Left colon (tissue), 2 donors: ENCODE data around the gene RALGPS1. TPM values are rescaled to one million over a fixed set of nuclear protein-coding genes. Genes with fewer than 3 reads are reported as not detected.
"Not testable (repeated sequence)": the region's sequence is repeated elsewhere in the genome, so short reads cannot be mapped to it uniquely, and the experiment has no call there.

Experiments used
- ATAC-seq: fragments of 200-7000 bp; cut with Tn5 transposase; one replicate; pipeline ENCODE4 v1.9.1; 2020; ENCODE audit warnings: mild to moderate bottlenecking, moderate library complexity
- DNase-seq, 2 donors: peaks; one replicate each; pipeline ENCODE4 v3.0.0-alpha.2; 2020
- intact Hi-C, 2 donors: fragments of 100-400 bp; cut with DNase I in 1 of 2; cut with micrococcal nuclease in 1 of 2; formaldehyde crosslinking; loops; one replicate each; pipeline versions ENCODE4 v1.11.2 to v1.14.0; 2022; cut with DNase I, micrococcal nuclease
- total RNA-seq, 2 donors: library from RNA; stranded (reverse); fragmentation: NEBNext Ultra II Directional; extraction: Animal tissue kit (Norgen Biotek cat#: 25700); gene quantifications; one replicate each; pipeline ENCODE4 v1.2.1, GENCODE V29; 2021
- donor health status: DM: no; HTN: no; CAD: no.
- donor health status: DM: yes; HTN: yes; CAD: no.

The RALGPS1 gene
- total RNA-seq, 2 donors from 2014 or later, result 32.7 to 46.5 TPM

- intact Hi-C loops, result no loop called here
- DNase-seq (no peak), ATAC-seq (no peak)
These were observed 220.6 kb downstream of the RALGPS1 start for GRCh38 chr9:127135056-127135745.

GRCh38 chr9:127136081-127136879, 221.7 kb downstream of the RALGPS1 start:
- DNase-seq (no peak), ATAC-seq (no peak)
- intact Hi-C loops, result no loop called here

GRCh38 chr9:127136880-127137639, 222.5 kb downstream of the RALGPS1 start:
- intact Hi-C loops, result no loop called here
- DNase-seq (no peak), ATAC-seq (no peak)

DNA sequence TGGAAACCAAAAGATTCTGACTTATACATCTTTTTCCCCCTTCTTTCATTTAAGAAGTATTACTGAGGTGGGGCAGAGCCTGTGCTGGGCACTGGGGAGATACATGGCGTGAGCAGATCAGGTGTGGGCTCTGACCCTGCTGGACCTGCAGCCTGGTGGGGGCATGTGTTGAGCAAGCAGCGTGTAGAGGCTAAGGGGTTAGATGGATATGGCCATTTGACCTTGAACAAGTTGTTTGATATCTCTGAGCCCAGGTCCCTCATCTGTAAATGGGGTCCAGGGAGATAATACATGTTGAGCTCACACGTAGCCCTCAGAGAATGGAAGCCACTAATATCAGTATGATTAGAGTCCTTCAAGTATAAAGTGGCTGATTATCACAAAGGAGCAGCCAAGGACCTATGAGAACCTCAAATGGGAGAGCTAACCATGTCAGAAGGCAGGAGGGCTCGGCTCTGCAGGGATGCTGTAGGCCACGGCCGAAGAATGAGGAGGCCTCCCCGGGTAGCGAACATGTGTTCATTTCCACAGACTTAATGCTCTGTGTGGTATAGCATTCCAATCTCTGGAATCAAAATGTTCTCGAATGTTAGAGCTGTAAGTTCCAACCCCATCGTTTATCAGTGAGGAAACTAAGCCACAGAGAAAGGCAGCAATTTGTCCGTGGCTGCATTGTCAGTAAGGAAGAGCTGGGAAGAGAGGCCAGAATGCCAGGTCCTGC, 223.2 kb downstream of the RALGPS1 start:
- DNase-seq, result no peak
- intact Hi-C loops, result no loop called here

DNA sequence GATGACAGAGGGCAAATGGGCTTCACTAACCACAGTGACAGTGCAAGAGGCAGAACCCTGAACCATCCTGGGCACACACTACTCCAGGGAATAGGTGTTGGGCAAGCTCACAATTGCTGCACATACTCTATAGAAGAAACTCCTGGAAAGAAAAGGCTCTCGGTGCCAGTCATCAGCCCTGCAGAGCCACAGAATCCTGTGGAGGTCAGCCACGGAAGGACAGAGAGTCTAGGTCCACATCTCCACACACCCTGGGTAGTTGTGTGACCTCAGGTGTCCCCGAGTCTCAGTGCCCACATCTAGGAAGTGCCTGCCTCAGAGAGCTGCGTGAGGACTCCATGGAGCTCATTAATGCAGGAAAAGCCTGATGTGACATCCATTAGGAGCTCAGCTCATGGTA, 223.9 kb downstream of the RALGPS1 start:
- intact Hi-C loops, result no loop called here
- no peak for ATAC-seq
- DNase-seq, result no peak

More for the DNA sequence above, 223.2 kb downstream of the RALGPS1 start:
- no peak for ATAC-seq

GRCh38 chr9:127139071-127139731, 224.6 kb downstream of the RALGPS1 start:
- no peak for DNase-seq
- intact Hi-C loops, result no loop called here
- ATAC-seq, result no peak

- intact Hi-C loops, result no loop called here
- DNase-seq (no peak), ATAC-seq (no peak)
These were observed 225.2 kb downstream of the RALGPS1 start for GRCh38 chr9:127139775-127140174.

DNA sequence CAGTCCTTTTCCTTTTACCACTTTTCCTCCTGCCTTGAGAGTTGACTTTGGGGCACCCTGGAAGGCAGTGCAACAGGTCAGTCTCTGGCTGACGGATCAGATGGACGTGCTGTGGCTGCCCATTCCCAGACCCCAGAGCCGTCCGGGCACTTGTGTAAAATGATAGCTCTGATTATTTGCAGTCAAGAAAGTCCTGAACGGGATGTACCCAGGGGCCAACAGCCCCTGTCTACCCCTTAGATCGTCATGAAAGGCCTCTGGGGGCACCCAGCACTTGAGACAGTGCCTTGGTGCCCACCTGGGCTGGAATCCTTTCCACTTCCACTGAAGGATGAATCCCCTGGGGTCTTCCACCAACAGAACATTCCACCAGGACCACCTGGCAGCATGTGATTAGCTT, 225.6 kb downstream of the RALGPS1 start:
- no peak for DNase-seq
- ATAC-seq, result no peak
- intact Hi-C loops, result no loop called here

DNA sequence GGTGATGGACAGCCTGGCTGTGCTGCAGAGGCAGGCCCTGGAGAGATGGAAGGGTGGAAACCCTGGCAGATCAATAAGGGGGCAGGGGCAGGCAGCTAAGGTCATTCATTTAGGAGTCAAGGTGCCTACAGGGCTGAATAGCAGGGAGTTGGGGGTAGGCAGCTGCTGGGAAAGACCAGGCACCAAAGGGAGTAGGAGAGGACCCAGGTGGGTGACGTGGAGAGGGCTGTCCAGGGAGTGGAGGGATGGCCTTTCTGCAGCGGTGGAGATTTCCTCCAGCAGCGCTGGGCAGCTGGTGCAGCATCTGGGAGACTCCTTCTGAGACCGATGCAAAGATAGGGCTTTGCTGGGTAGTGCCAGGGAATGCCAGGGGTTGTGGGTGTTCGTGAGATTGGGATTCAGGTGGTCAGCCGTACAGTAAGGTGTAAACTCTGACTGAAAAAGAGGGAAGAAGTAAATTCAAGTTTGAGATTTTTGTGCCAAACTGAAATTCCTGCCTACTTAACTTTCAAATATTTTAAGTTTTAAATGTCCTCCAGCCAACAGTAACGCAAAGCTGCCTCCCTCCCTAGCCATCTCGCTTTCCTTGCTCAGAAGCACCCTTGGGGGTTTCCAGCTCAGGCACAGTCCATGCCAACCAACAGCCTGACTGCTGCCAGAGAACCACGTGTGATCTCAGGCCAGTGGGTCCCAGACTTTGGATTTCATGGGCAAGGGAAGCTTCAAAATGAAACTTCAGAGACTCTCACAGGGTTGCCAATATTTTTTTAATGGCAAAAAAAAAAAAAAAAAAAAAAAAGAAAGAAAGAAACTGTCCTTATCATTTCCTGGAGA, 226.5 kb downstream of the RALGPS1 start:
- intact Hi-C loops, result no loop called here
- no peak for ATAC-seq
- no peak for DNase-seq

- ATAC-seq, result no peak
- intact Hi-C loops, result no loop called here
- no peak for DNase-seq
These were observed 227.7 kb downstream of the RALGPS1 start for GRCh38 chr9:127142291-127142690.

DNA sequence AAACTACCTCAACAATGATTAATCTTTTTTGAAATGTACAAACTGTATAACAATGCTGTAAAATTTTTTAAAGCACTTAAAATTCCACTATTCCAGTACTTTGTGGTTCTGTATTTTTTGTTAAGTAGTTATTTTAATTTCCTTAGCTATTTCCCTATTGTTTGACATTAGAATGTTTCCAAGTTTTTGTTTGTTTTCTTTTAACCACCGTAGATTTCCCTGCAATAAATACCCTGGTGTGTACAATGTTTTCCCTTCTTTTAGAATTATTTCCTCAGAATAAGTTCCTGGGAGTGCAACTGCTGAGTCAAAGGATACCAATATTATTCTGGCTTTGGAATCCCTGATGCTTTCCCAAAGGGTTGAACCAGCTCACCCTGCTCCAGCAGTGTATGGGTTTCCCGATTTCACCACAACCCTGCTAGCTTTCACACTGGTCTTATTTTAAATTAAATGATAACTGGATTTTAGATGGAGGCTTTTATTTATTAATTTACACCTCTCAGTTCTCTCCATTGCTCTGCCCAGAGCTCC, 228.4 kb downstream of the RALGPS1 start:
- no peak for ATAC-seq
- intact Hi-C loops, result no loop called here
- DNase-seq, result no peak

GRCh38 chr9:127143920-127144465, 229.4 kb downstream of the RALGPS1 start:
- intact Hi-C loops, result no loop called here
- DNase-seq (no peak), ATAC-seq (no peak)

- no peak for DNase-seq
- intact Hi-C loops, result no loop called here
- no peak for ATAC-seq
These were observed 230.3 kb downstream of the RALGPS1 start for GRCh38 chr9:127144670-127145445.

GRCh38 chr9:127146841-127147240, 232.3 kb downstream of the RALGPS1 start:
- intact Hi-C loops, DNase-seq, ATAC-seq: not testable (repeated sequence)

DNA sequence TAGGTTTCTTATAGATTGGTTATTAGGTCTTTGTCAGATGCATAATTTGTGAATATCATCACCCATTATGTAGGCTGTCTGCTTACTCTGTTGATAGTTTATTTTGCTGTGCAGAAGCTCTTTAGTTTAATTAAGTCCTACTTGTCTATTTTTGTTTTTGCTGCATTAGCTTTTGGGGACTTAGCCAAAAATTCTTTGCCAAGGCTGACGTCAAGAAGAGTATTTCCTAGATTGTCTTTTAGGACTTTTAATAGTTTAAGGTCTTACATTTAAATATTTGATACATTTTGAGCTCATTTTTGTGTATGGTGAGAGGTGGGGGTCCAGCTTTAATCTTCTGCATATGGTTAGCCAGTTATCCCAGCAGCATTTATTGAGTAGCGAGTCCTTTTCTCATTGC, 232.7 kb downstream of the RALGPS1 start:
- DNase-seq (no peak), ATAC-seq (no peak)
- intact Hi-C loops, result no loop called here

DNA sequence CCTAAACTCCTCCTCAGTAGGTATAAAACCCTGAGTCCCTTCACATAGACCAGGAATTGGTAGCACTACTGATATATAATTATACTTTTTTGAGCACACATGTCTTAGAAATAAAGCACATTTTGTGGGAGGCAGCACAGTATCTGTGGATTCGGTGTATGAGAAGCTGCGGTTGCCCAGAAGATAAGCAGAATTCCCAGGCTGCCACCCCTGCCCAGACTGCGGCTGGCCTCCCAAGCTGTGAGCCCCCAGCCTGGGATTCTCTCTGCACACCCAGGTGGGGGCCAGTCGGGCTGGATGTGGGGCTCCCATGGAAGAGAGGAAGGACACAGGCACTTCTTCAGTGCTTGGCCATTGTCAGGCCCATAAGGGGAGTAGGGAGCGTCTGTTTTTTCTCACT, 233.4 kb downstream of the RALGPS1 start:
- intact Hi-C loops, result no loop called here
- ATAC-seq (no peak), DNase-seq (no peak)

- ATAC-seq (no peak), DNase-seq (no peak)
- intact Hi-C loops, result no loop called here
These were observed 234.4 kb downstream of the RALGPS1 start for GRCh38 chr9:127149010-127149409.
